ENCODE results near the gene EXOC3L2.

EXOC3L2 gene

DNA sequence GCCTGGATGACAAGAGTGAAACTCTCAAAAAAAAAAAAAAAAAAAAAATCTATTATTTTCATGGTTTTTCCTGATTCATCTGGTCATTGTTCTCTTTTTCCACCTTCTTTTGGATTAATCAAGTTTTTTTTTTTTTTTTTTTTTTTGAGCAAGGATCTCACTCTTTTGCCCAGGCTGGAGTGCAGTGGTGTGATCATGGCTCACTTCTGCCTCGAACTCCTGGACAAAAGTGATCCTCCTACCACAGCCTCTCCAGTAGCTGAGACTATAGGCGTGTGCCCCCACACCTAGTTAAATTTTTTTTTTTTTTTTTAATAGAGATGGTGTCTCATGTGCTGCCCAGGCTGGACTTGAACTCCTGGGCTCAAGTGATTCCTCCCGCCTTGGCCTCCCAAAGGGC, 38.9 kb downstream of the EXOC3L2 start:
- TF ChIP-seq TAF1 (IDR thresholded peaks at IDR 0.05; ENCODE audit: borderline replicate concordance, insufficient read depth, low read length) (no peak), SIN3A (IDR thresholded peaks at IDR 0.05; ENCODE audit: borderline replicate concordance, insufficient read depth, low read length) (no peak), FOXP2 (optimal IDR thresholded peaks at IDR 0.05; ENCODE audit: borderline replicate concordance, extremely low read depth, extremely low read length, insufficient read depth) (no peak), POLR2AphosphoS5 (IDR thresholded peaks at IDR 0.05; ENCODE audit: low read depth, low read length) (no peak)
- TF ChIP-seq, protein P1, sequence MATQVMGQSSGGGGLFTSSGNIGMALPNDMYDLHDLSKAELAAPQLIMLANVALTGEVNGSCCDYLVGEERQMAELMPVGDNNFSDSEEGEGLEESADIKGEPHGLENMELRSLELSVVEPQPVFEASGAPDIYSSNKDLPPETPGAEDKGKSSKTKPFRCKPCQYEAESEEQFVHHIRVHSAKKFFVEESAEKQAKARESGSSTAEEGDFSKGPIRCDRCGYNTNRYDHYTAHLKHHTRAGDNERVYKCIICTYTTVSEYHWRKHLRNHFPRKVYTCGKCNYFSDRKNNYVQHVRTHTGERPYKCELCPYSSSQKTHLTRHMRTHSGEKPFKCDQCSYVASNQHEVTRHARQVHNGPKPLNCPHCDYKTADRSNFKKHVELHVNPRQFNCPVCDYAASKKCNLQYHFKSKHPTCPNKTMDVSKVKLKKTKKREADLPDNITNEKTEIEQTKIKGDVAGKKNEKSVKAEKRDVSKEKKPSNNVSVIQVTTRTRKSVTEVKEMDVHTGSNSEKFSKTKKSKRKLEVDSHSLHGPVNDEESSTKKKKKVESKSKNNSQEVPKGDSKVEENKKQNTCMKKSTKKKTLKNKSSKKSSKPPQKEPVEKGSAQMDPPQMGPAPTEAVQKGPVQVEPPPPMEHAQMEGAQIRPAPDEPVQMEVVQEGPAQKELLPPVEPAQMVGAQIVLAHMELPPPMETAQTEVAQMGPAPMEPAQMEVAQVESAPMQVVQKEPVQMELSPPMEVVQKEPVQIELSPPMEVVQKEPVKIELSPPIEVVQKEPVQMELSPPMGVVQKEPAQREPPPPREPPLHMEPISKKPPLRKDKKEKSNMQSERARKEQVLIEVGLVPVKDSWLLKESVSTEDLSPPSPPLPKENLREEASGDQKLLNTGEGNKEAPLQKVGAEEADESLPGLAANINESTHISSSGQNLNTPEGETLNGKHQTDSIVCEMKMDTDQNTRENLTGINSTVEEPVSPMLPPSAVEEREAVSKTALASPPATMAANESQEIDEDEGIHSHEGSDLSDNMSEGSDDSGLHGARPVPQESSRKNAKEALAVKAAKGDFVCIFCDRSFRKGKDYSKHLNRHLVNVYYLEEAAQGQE (IDR thresholded peaks at IDR 0.05; ENCODE audit: insufficient read depth in 1 of 2, low read depth in 2 of 2, low read length in 2 of 2) = no peak

DNA sequence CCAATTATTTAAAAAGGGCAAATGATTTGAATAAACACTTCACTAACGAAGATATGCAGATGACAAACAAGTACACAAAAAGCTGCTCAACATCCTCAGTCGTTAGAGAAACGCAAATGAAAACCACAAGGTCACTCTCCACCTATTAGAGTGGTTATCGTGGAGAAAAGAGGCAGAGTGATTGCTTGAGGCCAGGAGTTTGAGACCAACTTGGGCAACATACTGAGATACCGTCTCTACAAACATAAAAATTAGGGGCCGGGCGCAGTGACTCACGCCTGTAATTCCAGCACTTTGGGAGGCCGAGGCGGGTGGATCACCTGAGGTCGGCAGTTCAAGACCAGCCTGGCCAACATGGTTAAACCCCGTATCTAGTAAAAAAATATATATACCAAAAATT, 39.4 kb downstream of the EXOC3L2 start:
- no peak for TF ChIP-seq TAF1 (IDR thresholded peaks at IDR 0.05; ENCODE audit: borderline replicate concordance, insufficient read depth, low read length)
- TF ChIP-seq FOXP2 (optimal IDR thresholded peaks at IDR 0.05; ENCODE audit: borderline replicate concordance, extremely low read depth, extremely low read length, insufficient read depth) = no peak
- TF ChIP-seq POLR2AphosphoS5 (IDR thresholded peaks at IDR 0.05; ENCODE audit: low read depth, low read length) = no peak
- TF ChIP-seq, protein P1 (IDR thresholded peaks at IDR 0.05; ENCODE audit: insufficient read depth in 1 of 2, low read depth in 2 of 2, low read length in 2 of 2) = no peak
- TF ChIP-seq SIN3A (IDR thresholded peaks at IDR 0.05; ENCODE audit: borderline replicate concordance, insufficient read depth, low read length) = no peak

DNA sequence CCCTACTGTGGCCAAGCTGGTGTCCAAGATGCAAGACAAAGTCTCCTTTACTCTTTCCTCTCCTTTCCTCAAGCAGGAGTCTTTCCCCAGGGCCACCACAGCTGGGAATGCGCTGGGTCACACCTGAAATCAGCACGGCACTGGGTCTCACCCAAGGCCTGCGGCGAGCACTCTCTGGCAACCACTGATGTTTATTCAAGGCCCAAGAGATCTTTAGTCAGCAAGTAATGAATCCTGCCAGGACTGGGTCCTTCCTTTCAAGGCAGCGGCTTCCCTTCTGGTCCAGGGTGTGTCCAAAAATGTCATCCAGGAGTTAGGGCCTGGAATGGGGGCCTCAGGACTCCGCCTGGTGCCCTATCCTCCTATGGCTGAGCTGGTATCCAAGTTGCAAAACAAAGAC, 42.6 kb downstream of the EXOC3L2 start:
- TF ChIP-seq, protein P1 (IDR thresholded peaks at IDR 0.05; ENCODE audit: insufficient read depth in 1 of 2, low read depth in 2 of 2, low read length in 2 of 2) = no peak
- no peak for TF ChIP-seq FOXP2 (optimal IDR thresholded peaks at IDR 0.05; ENCODE audit: borderline replicate concordance, extremely low read depth, extremely low read length, insufficient read depth)
- no peak for TF ChIP-seq POLR2AphosphoS5 (IDR thresholded peaks at IDR 0.05; ENCODE audit: low read depth, low read length)
- TF ChIP-seq TAF1 (IDR thresholded peaks at IDR 0.05; ENCODE audit: borderline replicate concordance, insufficient read depth, low read length) = no peak
- no peak for TF ChIP-seq SIN3A (IDR thresholded peaks at IDR 0.05; ENCODE audit: borderline replicate concordance, insufficient read depth, low read length)

DNA sequence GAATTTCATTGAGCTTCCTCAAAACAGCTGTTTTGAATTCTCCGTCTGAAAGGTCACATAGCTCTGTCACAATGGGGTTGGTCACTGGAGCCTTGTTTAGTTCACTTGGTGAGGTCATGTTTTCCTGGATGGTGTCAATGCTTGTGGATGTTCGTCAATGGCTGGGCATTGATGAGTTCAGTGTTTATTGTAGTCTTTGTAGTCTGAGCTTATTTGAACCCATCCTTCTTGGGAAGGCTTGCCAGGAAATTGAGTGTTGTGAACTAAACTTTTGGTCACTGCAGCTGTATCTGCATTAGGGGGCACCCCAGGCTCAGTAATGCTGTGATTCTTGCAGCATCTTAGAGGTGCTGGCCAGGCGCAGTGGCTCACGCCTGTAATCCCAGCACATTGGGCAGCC, 44.6 kb downstream of the EXOC3L2 start:
- TF ChIP-seq FOXP2 (optimal IDR thresholded peaks at IDR 0.05; ENCODE audit: borderline replicate concordance, extremely low read depth, extremely low read length, insufficient read depth) (no peak), POLR2AphosphoS5 (IDR thresholded peaks at IDR 0.05; ENCODE audit: low read depth, low read length) (no peak), SIN3A (IDR thresholded peaks at IDR 0.05; ENCODE audit: borderline replicate concordance, insufficient read depth, low read length) (no peak), TAF1 (IDR thresholded peaks at IDR 0.05; ENCODE audit: borderline replicate concordance, insufficient read depth, low read length) (no peak)
- TF ChIP-seq, protein P1 (IDR thresholded peaks at IDR 0.05; ENCODE audit: insufficient read depth in 1 of 2, low read depth in 2 of 2, low read length in 2 of 2) = no peak

DNA sequence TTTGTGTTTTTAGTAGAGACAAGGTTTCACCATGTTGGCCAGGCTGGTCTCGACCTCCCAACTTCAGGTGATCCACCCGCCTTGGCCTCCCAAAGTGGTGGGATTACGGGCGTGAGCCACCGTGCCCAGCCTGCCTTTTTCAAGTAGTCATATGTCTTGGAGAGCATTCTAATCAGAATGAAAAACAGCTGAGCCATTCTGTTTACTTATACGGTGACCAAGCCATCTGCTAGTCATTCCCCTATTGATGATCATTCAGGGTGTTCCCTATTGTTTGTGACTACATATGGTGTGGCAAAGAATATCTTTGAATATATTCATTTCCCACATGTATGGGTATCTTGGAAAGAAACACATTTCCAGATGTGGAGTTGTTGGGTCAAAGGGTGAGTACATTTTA, 49.4 kb downstream of the EXOC3L2 start:
- no peak for TF ChIP-seq FOXP2 (optimal IDR thresholded peaks at IDR 0.05; ENCODE audit: borderline replicate concordance, extremely low read depth, extremely low read length, insufficient read depth)
- TF ChIP-seq, protein P1 (IDR thresholded peaks at IDR 0.05; ENCODE audit: insufficient read depth in 1 of 2, low read depth in 2 of 2, low read length in 2 of 2) = no peak
- no peak for TF ChIP-seq POLR2AphosphoS5 (IDR thresholded peaks at IDR 0.05; ENCODE audit: low read depth, low read length)
- TF ChIP-seq TAF1 (IDR thresholded peaks at IDR 0.05; ENCODE audit: borderline replicate concordance, insufficient read depth, low read length) = no peak
- TF ChIP-seq SIN3A (IDR thresholded peaks at IDR 0.05; ENCODE audit: borderline replicate concordance, insufficient read depth, low read length) = no peak

Data from PFSK-1 (cell line).